DND-41 (cell line): ENCODE measurements around the gene KMT2B.

Experiments
- CTCF ChIP-seq: IDR thresholded peaks from 2 replicates; pipeline ENCODE4 v1.5.1; 2012; ENCODE audit warnings: borderline replicate concordance, low read length, moderate library complexity, mild to moderate bottlenecking; ENCODE audit not compliant: poor library complexity, severe bottlenecking; ENCODE audit errors: extremely low read depth
- EZH2 ChIP-seq: IDR thresholded peaks from 3 replicates; pipeline ENCODE4 v1.6.1; 2012; ENCODE audit warnings: borderline replicate concordance, low read depth, mild to moderate bottlenecking, moderate library complexity, low read length, inconsistent platforms; ENCODE audit not compliant: severe bottlenecking

- TF ChIP-seq CTCF (no peak), EZH2 (no peak)
These were observed 27.7 kb downstream of the KMT2B start, which contains the start of the genes PSENEN and U2AF1L4 for GRCh38 chr19:35745328-35746086.
